NCI-H1694 treated with DMSO at 0.1 percent for 48 hours (cell line): ENCODE data around the gene GNAZ.
A peak's percentile ranks its signal among the peaks of the same experiment; 100 is the strongest.

ENCODE experiments used
- DNase-seq: peaks from one replicate; lab custom pipeline; 2025; lab: John Stamatoyannopoulos, UW

The GNAZ gene

DNA sequence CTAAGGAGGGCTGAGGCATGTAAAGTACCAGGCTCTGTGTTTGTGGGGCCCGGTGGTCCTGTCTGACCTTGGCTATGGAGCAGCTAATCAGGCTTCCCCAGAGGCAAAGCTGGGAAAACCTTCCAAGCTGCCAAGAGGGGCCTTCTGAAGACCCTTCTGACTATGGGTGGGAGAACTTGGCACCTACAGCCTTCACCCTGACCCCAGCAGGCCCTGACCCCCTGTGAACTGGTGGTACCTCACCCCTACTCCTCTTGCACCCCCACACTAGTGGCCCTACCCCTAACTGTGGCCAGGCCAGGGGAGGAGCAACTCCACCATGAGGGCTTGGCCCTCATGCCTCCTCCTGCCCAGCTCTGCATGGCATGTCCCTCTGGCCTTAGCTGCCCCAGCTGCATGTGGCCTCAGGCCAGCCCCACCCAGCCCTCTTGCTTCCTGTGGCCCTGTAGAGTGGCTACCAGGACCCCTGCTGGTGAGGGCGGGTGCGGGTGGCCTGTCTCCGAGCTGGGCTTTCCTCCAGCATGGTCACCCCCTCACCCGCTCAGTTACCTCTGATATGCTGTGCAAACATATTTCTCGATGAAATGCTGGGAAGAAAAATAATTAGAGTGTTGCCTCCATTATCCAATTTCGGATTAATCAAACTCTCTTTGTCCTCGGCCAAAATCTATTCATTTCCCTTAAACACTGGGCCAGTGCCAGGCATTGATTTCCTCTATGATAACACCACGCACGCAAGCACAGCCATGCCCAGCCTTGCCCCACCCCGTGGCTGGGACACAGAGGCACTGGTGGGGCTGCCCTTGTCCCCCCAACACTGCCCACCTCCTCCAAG lies 7.5 kb downstream of the GNAZ start:
- no peak for DNase-seq

- no peak for DNase-seq
Measured at GRCh38 chr22:23078462-23078787, 8.1 kb downstream of the GNAZ start.

- no peak for DNase-seq
Measured at GRCh38 chr22:23079240-23079768, 9.0 kb downstream of the GNAZ start.

GRCh38 chr22:23079814-23080521 lies 9.6 kb downstream of the GNAZ start:
- no peak for DNase-seq

DNA sequence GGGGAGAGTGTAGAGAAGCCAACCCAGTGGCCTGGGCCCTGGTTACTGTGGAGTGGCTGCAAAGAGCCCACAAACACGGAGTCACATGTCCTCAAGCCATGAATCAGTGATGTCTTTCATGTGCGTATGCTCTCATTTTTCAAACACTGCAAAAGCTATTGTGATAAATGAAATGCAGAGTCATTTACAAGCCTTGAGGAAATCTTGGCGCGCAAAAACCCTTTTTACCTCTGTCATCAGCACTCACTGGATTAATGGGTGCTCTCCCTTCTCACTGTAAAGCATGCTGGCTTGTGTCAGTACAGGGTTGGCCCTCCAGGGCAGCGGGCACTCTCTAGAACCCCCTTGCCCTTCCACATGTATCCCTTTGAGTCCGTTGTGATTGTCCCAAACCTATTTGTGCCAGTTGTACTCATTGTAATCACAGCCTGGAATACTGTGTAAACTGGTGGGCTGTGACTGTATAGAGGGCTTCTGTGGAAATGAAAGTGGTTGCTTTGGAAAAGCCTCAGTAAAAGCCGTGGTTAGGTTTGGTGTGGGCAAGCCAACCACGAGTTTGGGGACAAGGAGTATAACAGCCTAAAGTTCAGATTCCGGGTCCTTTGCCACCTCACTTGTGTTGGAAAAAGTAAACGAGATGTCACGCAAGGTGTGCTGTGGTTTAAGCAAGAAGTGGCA lies 10.4 kb downstream of the GNAZ start:
- DNase-seq: no peak

DNA sequence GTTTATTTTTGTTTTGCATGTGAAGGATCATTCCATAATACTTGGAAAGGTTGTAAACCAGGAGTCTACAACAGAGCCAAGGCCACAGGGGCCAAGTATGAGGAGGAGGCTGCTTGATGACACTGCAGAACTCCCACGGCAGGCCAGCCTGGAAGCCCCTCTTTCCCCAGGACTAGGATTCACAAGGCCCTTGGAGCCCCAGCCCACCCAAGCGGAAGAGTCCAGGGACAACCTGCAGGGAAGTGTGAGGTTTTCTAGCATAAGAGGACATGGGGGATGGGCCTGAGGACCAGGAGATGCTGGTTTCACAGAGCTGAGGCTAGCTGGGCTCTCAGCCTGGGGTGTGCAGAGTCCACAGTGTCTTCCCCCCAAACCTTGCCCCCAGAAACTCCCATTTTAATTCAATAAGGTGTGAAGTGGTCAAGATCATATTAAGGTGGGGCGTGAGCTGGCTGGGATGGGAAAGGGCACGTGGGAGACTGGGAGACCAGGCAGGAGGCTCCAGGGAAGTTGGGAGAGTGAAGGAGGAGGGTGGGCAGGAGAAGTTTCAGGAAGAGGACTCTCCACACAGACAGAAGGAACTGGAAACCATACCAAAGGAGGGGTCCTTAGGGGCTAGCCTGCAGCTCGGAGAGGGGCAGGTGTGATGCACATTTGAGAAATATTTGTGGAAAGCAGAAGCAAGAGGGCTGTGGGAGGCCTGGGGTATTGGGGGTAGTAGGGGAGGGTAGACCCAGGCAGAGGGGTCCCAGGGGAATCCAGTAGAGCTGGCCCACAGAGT lies 12.4 kb downstream of the GNAZ start:
- no peak for DNase-seq

DNA sequence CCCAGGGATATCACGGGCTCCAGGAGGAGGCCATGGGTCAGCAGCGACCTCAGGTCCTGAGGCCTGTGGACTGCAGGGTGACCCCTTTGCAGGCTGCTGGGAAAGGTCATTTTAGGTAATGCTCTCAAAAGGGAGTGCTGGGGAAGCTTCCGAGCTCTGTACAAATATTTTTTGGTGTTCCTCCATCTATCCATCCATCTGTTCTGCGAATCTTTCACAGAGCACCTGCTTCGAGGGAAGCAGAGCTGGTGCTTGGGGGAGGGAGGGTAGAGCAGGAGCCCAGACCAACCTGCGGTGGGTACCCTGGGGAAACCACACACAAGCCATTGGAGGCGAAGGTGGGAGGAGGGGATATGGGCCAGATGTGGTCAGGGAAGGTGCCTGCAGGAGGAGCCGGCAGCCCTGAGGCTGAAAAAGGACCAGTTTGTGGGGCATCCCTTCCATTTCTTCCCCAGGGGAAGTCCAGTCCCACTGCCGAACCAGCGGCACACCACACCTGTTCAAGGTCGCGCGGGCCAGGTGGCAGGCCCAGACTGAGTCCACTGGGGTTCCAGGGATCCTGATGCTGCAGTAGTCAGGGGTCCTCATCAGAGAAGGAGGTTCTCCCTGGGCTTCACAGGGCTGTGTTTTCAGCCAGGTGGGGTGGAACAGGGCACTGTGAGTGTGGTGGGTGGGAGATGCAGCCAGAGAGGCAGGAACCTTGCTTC lies 13.1 kb downstream of the GNAZ start:
- peak; percentile 9 for DNase-seq

DNA sequence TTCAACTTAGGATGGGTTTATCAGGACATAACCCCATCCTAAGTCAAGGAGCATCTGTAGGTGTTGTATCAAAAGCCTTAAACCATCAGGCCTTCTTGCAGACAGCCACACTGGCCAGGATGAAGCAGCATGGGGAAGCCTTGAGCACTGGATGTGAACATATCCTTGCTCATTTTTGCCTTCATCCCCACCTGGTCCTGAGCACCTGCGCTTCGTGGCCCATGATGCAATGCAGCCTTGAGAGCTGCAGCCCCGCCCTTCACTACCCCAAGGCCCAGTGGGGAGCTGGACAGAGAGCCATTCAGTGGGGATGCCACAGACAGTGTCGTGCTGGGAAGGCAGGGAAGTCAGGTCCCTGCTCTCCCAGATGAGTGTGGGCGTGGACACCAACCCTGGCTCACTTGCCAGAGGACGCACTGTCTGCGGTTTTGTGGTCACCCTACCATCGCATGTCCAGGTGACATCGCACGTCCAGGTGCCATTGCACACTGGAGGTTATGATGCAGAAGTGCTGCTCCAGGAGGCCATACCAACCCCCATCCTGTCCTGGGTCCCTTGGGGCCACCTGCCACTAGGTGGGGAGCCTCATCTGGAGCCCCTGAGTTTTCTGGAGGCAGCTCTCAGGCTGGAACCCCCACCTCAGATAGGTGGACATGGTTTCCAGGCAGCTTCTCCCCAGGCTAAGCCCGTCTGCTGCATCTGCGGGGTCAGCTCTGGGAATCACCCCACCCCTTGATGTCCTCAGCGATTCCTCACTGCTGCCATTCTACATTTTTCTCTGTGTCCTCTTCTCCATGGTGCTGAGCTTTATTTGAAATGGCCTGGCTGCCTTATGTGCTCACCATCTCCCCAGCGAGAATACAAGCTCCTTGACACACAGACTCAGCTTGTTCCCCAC lies 14.4 kb downstream of the GNAZ start:
- no peak for DNase-seq

- DNase-seq: no peak
Measured at GRCh38 chr22:23085351-23085671, 15.0 kb downstream of the GNAZ start.

- no peak for DNase-seq
Measured at GRCh38 chr22:23085785-23086184, 15.5 kb downstream of the GNAZ start.

DNA sequence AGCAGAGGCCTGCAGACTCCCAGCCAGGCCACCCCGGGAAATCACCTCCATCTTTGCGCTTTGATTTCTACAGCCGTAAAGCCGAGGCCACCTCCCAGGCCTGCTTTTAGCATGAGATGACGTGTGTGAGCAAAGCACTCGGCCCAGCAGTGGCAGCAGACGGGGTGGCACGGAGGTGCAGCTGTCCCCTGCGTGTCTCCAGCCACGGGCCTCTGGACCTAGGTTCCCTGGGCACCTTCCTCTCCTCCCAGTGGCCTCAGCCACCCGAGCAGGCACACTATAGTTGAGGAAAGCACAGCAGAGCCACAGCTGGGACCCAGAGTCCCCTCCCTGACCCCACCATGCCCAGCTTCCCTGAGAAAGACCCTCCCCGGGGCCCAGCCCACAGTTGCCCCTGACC lies 15.9 kb downstream of the GNAZ start:
- DNase-seq: no peak

GRCh38 chr22:23086787-23087186 lies 16.5 kb downstream of the GNAZ start:
- DNase-seq: no peak

GRCh38 chr22:23088199-23088604 lies 17.9 kb downstream of the GNAZ start:
- DNase-seq: no peak

DNA sequence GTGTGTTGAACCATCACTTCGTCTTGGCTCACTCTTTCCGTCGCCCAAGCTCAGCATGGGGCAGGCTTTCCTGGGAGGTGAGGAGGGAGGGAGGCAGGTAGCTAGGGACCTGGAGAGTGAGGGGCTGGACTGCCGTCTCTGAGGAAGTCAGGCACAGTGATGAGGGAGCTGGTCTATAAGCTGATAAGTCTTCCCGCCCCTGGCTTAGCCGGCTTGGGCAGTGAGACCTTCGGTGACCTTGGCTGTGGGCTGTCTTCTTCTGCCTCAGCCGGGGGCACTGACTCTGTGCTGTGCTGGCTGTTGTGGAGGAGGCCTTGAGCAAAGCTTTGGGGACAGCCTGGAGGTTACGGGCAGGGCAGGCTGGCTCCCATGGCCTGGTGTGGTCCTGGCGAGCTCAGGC lies 18.7 kb downstream of the GNAZ start:
- no peak for DNase-seq

- no peak for DNase-seq
Measured at GRCh38 chr22:23089633-23090456, 19.5 kb downstream of the GNAZ start.

GRCh38 chr22:23090457-23090835 lies 20.1 kb downstream of the GNAZ start:
- DNase-seq: no peak

- no peak for DNase-seq
Measured at GRCh38 chr22:23091760-23092159, 21.4 kb downstream of the GNAZ start.

DNA sequence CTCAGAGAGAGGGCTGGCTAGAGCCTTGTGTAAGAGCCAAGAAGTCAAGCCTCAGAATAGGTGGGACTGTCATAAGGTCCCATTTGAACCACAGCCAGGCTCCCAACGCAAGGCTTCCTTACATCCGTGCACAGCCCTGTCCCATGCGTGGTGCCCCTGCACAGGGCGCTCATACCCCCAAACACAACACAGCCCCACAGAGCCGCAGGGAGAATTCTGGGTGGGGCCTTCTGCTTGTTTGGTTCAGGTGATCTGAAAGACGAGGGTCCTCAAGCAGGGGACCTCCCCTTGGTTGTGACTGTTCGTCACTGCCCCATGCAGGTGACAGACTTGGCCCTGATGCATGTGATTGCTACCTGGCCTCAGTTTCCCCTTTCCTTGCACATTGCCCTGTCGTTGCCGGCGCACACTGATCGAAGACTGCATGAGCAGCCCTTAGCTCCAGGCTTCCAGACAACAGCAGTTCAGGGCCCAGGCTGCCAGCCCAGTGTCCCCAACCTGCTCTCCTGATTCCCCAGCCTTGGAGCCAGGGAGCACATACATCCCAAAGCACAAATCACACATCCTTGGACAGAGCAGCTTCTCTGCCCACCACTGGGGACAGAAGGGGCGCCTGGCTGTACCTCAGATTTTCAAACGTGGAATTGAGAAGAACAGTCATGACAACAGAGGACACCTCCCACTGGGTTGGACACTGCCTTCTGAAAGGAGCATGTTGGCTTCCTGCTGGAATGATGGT lies 22.1 kb downstream of the GNAZ start:
- DNase-seq: no peak
